GM23248 (cell line): ENCODE results near the gene UBE2E3. TPM values are rescaled to one million over a fixed set of nuclear protein-coding genes. Genes with fewer than 3 reads are reported as not detected.

Experiments
- DNase-seq: peaks from one replicate; pipeline ENCODE4 v3.0.0-alpha.2; 2015
- H2AFZ ChIP-seq: fragments of 200-600 bp; sonication (generic); 2 replicates; pipeline ENCODE4 v1.6.1; 2016; ENCODE audit warnings: antibody characterized with exemption
- H3F3A ChIP-seq: fragments of 200-600 bp; sonication (generic); 2 replicates; pipeline ENCODE4 v1.6.1; 2016; ENCODE audit warnings: mild to moderate bottlenecking, antibody characterized with exemption, mixed run types; ENCODE audit not compliant: insufficient read depth
- H3K27ac ChIP-seq: fragments of 200-600 bp; sonication (generic); 2 replicates; pipeline ENCODE4 v1.5.1; 2016; ENCODE audit warnings: mild to moderate bottlenecking
- H3K27me3 ChIP-seq: fragments of 200-600 bp; sonication (generic); replicated peaks from 2 replicates; pipeline ENCODE4 v1.6.1; 2016; ENCODE audit warnings: mild to moderate bottlenecking; ENCODE audit not compliant: insufficient read depth
- H3K36me3 ChIP-seq: fragments of 200-600 bp; sonication (generic); 2 replicates; pipeline ENCODE4 v1.6.1; 2016; ENCODE audit warnings: low read depth, mild to moderate bottlenecking
- H3K4me1 ChIP-seq: fragments of 200-600 bp; sonication (generic); 2 replicates; pipeline ENCODE4 v1.6.1; 2016; ENCODE audit warnings: mild to moderate bottlenecking; ENCODE audit not compliant: insufficient read depth
- H3K4me2 ChIP-seq: fragments of 200-600 bp; sonication (generic); one replicate; pipeline ENCODE4 v1.6.1; 2016; ENCODE audit warnings: mild to moderate bottlenecking; ENCODE audit not compliant: unreplicated experiment
- H3K4me3 ChIP-seq: fragments of 200-600 bp; sonication (generic); 2 replicates; pipeline ENCODE4 v1.5.1; 2016; ENCODE audit warnings: mild to moderate bottlenecking
- H3K79me2 ChIP-seq: fragments of 200-600 bp; sonication (generic); 2 replicates; pipeline ENCODE4 v1.6.1; 2016; ENCODE audit warnings: mild to moderate bottlenecking; ENCODE audit not compliant: insufficient read depth
- H3K9ac ChIP-seq: fragments of 200-600 bp; sonication (generic); 2 replicates; pipeline ENCODE4 v1.6.1; 2016; ENCODE audit warnings: mild to moderate bottlenecking
- H3K9me2 ChIP-seq: fragments of 200-600 bp; sonication (generic); 2 replicates; pipeline ENCODE4 v1.6.1; 2016; ENCODE audit warnings: mixed run types, mild to moderate bottlenecking, moderate library complexity; ENCODE audit not compliant: insufficient read depth
- H3K9me3 ChIP-seq: fragments of 200-600 bp; sonication (generic); one replicate; pipeline ENCODE4 v1.6.1; 2017; ENCODE audit warnings: low read depth
- H4K20me1 ChIP-seq: fragments of 200-600 bp; sonication (generic); 2 replicates; pipeline ENCODE4 v1.6.0; 2016; ENCODE audit not compliant: insufficient read depth
- EZH2 ChIP-seq: fragments of 200-600 bp; sonication (generic); IDR thresholded peaks from 2 replicates; pipeline ENCODE4 v1.6.1; 2018; ENCODE audit warnings: antibody characterized with exemption, mild to moderate bottlenecking; ENCODE audit not compliant: insufficient read depth, poor library complexity, severe bottlenecking
- EZH2phosphoT487 ChIP-seq: fragments of 200-600 bp; sonication (generic); IDR thresholded peaks from 2 replicates; pipeline ENCODE4 v1.6.1; 2018; ENCODE audit warnings: antibody characterized with exemption, moderate library complexity, mild to moderate bottlenecking, low read depth; ENCODE audit not compliant: insufficient read depth
- WGBS, 2 experiments: methylation state at CpG; one replicate each; pipeline ENCODE4 v1.1.6; 2015 to 2017; ENCODE audit warnings: low lambda C conversion rate in 2 of 2, low coverage in 1 of 2; ENCODE audit errors: missing lambda C conversion rate in 2 of 2; 5-methylcytosine and 5-hydroxymethylcytosine counted together
- in situ Hi-C: fragments of 300-500 bp; cut with MboI; formaldehyde crosslinking; loops from 2 replicates; pipeline ENCODE4 v1.15.0; 2020
- polyA plus RNA-seq: library from polyadenylated mRNA; unstranded; fragments of >200 nt; fragmentation: Nextera tagmentation; extraction: Ambion mirVana; gene quantifications from 2 replicates; pipeline ENCODE4 v1.2.1, GENCODE V29; 2016
- total RNA-seq: library from RNA; depleted of rRNA; stranded (reverse); fragments of >200 nt; shearing (Covaris generic); gene quantifications from 2 replicates; pipeline ENCODE4 v1.2.3, GENCODE V29; 2014

Gene UBE2E3
- total and polyA plus RNA-seq, 2 experiments from 2014 or later, result 142 to 168 TPM

GRCh38 chr2:181073896-181074295 is 93.5 kb downstream of the UBE2E3 start:
- Histone ChIP-seq H3K9ac (no peak overlapping the region), H3F3A (peaks cover 18% of the 10 kb centered on the region; the same call in 1 of the 2 replicates), H3K4me1 (peaks cover 34% of the 10 kb centered on the region), H3K9me2 (no peaks in the 10 kb centered on the region), H3K27ac (no peak overlapping the region), H3K27me3 (no peaks in the 10 kb centered on the region), H3K36me3 (no peaks in the 10 kb centered on the region), H3K4me2 (no peak overlapping the region), H3K9me3 (no peaks in the 10 kb centered on the region), H3K79me2 (peaks cover 40% of the 10 kb centered on the region), H3K4me3 (no peak overlapping the region), H2AFZ (no peak overlapping the region), H4K20me1 (no peaks in the 10 kb centered on the region)
- DNase-seq, result peak; percentile 18
- in situ Hi-C loops, result no loop called here
- TF ChIP-seq EZH2phosphoT487 (no peak), EZH2 (no peak)

DNA sequence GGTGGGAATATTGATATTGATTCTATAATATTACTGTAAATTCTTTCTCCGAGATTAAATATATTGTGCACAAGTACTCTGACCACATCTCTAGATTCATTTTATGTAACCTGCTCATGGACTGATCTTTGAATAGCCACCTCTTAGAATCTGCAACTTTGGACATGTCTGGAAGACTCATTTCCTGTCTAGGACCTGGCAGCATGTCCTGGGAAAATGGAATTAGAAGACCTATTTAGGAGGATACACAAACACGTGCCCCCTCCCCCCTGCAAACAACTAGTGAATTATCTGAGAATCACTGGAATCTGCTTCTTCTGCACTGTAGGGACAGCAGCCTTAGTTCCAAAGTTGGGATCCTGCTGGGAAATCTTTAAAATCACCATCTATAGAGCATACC is 94.1 kb downstream of the UBE2E3 start:
- Histone ChIP-seq H3K9me3 (no peaks in the 10 kb centered on the region), H3K4me2 (no peak overlapping the region), H3K27ac (no peak overlapping the region), H3K79me2 (peaks cover 35% of the 10 kb centered on the region), H2AFZ (no peak overlapping the region), H3K36me3 (no peaks in the 10 kb centered on the region), H3F3A (peaks cover 18% of the 10 kb centered on the region; the same call in 1 of the 2 replicates), H3K4me3 (no peak overlapping the region), H3K4me1 (peaks cover 34% of the 10 kb centered on the region), H3K27me3 (no peaks in the 10 kb centered on the region), H3K9ac (no peak overlapping the region), H3K9me2 (no peaks in the 10 kb centered on the region), H4K20me1 (no peaks in the 10 kb centered on the region)
- TF ChIP-seq EZH2, result no peak
- no peak for TF ChIP-seq EZH2phosphoT487
- in situ Hi-C loops, result no loop called here
- WGBS, 2 experiments, result 64 to 70% methylated on average over 2 of the region's 2 CpGs
- peak; percentile 35 for DNase-seq

- no peak overlapping the region for H3K27ac ChIP-seq
- TF ChIP-seq EZH2phosphoT487, result no peak
- TF ChIP-seq EZH2, result no peak
- no peaks in the 10 kb centered on the region for H3K36me3 ChIP-seq
- H3K27me3 ChIP-seq, result no peaks in the 10 kb centered on the region
- H3K9ac ChIP-seq, result no peak overlapping the region
- no peaks in the 10 kb centered on the region for H3K9me3 ChIP-seq
- 7 to 10% methylated on average over 1 of the region's 1 CpG for WGBS, 2 experiments
- DNase-seq, result no peak
- in situ Hi-C loops, result loop anchor here (25.0 kb wide), 2 partner anchors 636 to 1011 kb away; no protein-coding TSS in a partner anchor
- H3K4me1 ChIP-seq, result peaks cover 25% of the 10 kb centered on the region
- no peak overlapping the region for H3K4me2 ChIP-seq
- H3K9me2 ChIP-seq, result no peaks in the 10 kb centered on the region
- peaks cover 13% of the 10 kb centered on the region for H3K79me2 ChIP-seq
- peaks cover 18% of the 10 kb centered on the region; the same call in 1 of the 2 replicates for H3F3A ChIP-seq
- no peak overlapping the region for H2AFZ ChIP-seq
- H3K4me3 ChIP-seq, result no peak overlapping the region
- H4K20me1 ChIP-seq, result no peaks in the 10 kb centered on the region
Observed at GRCh38 chr2:181076658-181077057, 96.3 kb downstream of the UBE2E3 start.

DNA sequence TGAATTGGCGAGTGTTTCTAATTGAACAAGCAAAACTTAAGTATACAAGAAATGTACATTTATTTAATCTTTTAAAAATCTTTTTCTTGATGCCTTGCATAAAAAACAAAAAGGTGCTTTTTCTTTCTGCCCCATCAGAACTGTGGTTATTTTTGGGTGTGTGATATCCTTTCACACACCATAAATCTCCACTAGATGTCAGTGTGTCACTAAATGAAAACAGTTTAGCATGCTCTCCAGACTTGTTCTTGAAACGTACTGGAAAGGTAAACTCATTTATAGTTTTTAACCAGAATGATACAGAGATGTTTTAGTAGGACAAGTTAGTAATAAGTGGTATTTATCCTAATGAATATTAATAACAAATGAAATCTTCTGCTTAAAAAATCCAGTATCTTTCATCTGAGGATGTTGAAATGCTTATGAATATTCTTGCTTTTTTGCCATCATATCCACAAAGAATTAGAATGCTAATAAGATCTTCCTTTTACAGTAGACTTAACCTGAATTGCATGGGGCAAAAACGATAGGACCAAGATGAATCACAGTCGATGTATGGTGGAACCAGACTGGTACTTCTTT is 96.8 kb downstream of the UBE2E3 start:
- TF ChIP-seq EZH2phosphoT487 (no peak), EZH2 (no peak)
- peak; percentile 64 for DNase-seq
- in situ Hi-C loops, result loop anchor here (25.0 kb wide), 2 partner anchors 635 to 1010 kb away; no protein-coding TSS in a partner anchor
- Histone ChIP-seq H3K79me2 (peaks cover 7% of the 10 kb centered on the region), H3K4me3 (no peak overlapping the region), H2AFZ (no peak overlapping the region), H4K20me1 (no peaks in the 10 kb centered on the region), H3K36me3 (no peaks in the 10 kb centered on the region), H3K4me2 (no peak overlapping the region), H3K27me3 (no peaks in the 10 kb centered on the region), H3K4me1 (peaks cover 22% of the 10 kb centered on the region), H3K27ac (no peak overlapping the region), H3K9me2 (no peaks in the 10 kb centered on the region), H3K9me3 (no peaks in the 10 kb centered on the region), H3K9ac (no peak overlapping the region), H3F3A (peaks cover 18% of the 10 kb centered on the region; the same call in 1 of the 2 replicates)
- 57% methylated on average over 4 of the region's 4 CpGs for WGBS, 2 experiments
